Measurements from ENCODE around the gene ERC1.

ERC1 gene

GRCh38 chr12:1053690-1054089 lies 62.7 kb downstream of the ERC1 start:
- no peak overlapping the region for H3K4me2 ChIP-seq (ENCODE audit: low read depth, low read length)
- peaks cover 44% of the 10 kb centered on the region for H3K79me2 ChIP-seq (ENCODE audit: low read length)
- H3K9me2 ChIP-seq (replicated peaks; ENCODE audit: insufficient read depth, low read length), result no peaks in the 10 kb centered on the region
- no peaks in the 10 kb centered on the region for H4K20me1 ChIP-seq (ENCODE audit: insufficient read depth, low read length)
- H3F3A ChIP-seq (ENCODE audit: insufficient read depth, low read length), result no peaks in the 10 kb centered on the region
- no peak overlapping the region for H3K27ac ChIP-seq (ENCODE audit: low read length)
- no peaks in the 10 kb centered on the region for H3K9me3 ChIP-seq (replicated peaks; ENCODE audit: insufficient read depth, low read length)
- H2AFZ ChIP-seq (ENCODE audit: low read length), result no peak overlapping the region
- H3K4me3 ChIP-seq (ENCODE audit: low read length), result no peak overlapping the region
- H3K4me1 ChIP-seq (ENCODE audit: low read length), result no peaks in the 10 kb centered on the region
- no peak overlapping the region for H3K9ac ChIP-seq (ENCODE audit: low read length)
- H3K36me3 ChIP-seq (replicated peaks; ENCODE audit: insufficient read depth, low read length), result no peaks in the 10 kb centered on the region
- no peak for DNase-seq
- H3K27me3 ChIP-seq (replicated peaks; ENCODE audit: insufficient read depth, low read length), result no peaks in the 10 kb centered on the region
- no peak for TF ChIP-seq EZH2 (optimal IDR thresholded peaks at IDR 0.05; ENCODE audit: low read depth, low read length)
- no peak for TF ChIP-seq CTCF (IDR thresholded peaks at IDR 0.05; ENCODE audit: low read length)
- TF ChIP-seq EZH2phosphoT487 (IDR thresholded peaks at IDR 0.05; ENCODE audit: low read length), result no peak

DNA sequence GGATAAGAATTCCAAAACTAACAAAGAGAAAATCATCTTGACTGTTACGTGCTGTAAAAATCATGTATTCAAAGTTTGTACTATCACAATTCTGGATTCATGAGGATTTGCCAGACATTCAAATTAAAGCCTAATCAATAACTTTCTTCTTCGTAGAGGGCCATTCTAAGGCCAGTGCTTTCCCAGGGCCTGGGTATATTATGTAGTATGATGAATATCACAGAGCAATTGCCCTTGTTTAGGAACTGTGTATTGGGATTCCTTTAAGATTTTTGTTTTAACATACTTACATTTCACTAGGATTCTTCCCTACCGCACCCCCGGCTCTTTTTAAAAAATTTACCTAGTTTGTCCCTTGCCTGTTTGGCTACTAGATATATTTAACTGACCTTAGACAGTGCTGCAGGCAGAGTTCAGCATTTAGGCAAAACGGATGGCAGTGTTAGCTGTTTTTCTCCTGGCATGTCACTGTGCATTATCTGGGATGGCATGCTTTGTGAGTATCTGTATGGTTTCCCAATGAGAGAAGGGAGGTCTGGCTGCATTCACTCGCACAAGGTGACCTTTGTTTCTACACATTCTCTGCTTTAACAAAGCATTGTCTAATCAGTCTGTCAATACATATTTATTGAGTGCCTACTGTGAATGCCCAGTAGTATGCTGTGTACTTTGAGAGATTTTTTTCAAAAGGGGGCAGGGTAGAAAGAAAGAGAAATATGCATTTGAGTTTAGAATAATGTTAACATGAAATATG lies 63.3 kb downstream of the ERC1 start:
- Histone ChIP-seq H4K20me1 (ENCODE audit: insufficient read depth, low read length) (no peaks in the 10 kb centered on the region), H3K4me3 (ENCODE audit: low read length) (no peak overlapping the region), H3K4me1 (ENCODE audit: low read length) (no peaks in the 10 kb centered on the region), H3K9ac (ENCODE audit: low read length) (no peak overlapping the region), H3K9me2 (replicated peaks; ENCODE audit: insufficient read depth, low read length) (no peaks in the 10 kb centered on the region), H3K79me2 (ENCODE audit: low read length) (peaks cover 44% of the 10 kb centered on the region), H3K27me3 (replicated peaks; ENCODE audit: insufficient read depth, low read length) (no peaks in the 10 kb centered on the region), H3K4me2 (ENCODE audit: low read depth, low read length) (no peak overlapping the region), H3K36me3 (replicated peaks; ENCODE audit: insufficient read depth, low read length) (no peaks in the 10 kb centered on the region), H3F3A (ENCODE audit: insufficient read depth, low read length) (no peaks in the 10 kb centered on the region), H3K9me3 (replicated peaks; ENCODE audit: insufficient read depth, low read length) (no peaks in the 10 kb centered on the region), H3K27ac (ENCODE audit: low read length) (no peak overlapping the region), H2AFZ (ENCODE audit: low read length) (no peak overlapping the region)
- no peak for TF ChIP-seq EZH2 (optimal IDR thresholded peaks at IDR 0.05; ENCODE audit: low read depth, low read length)
- TF ChIP-seq CTCF (IDR thresholded peaks at IDR 0.05; ENCODE audit: low read length), result no peak
- TF ChIP-seq EZH2phosphoT487 (IDR thresholded peaks at IDR 0.05; ENCODE audit: low read length), result no peak
- no peak for DNase-seq

- Histone ChIP-seq H4K20me1 (ENCODE audit: insufficient read depth, low read length) (no peaks in the 10 kb centered on the region), H3K4me2 (ENCODE audit: low read depth, low read length) (no peak overlapping the region), H3K79me2 (ENCODE audit: low read length) (peaks cover 47% of the 10 kb centered on the region), H3K9me2 (replicated peaks; ENCODE audit: insufficient read depth, low read length) (no peaks in the 10 kb centered on the region), H3K9me3 (replicated peaks; ENCODE audit: insufficient read depth, low read length) (no peaks in the 10 kb centered on the region), H3K4me3 (ENCODE audit: low read length) (no peak overlapping the region), H3K36me3 (replicated peaks; ENCODE audit: insufficient read depth, low read length) (no peaks in the 10 kb centered on the region), H3K9ac (ENCODE audit: low read length) (no peak overlapping the region), H2AFZ (ENCODE audit: low read length) (no peak overlapping the region), H3F3A (ENCODE audit: insufficient read depth, low read length) (no peaks in the 10 kb centered on the region), H3K4me1 (ENCODE audit: low read length) (no peaks in the 10 kb centered on the region), H3K27me3 (replicated peaks; ENCODE audit: insufficient read depth, low read length) (no peaks in the 10 kb centered on the region), H3K27ac (ENCODE audit: low read length) (no peak overlapping the region)
- DNase-seq, result no peak
- no peak for TF ChIP-seq EZH2 (optimal IDR thresholded peaks at IDR 0.05; ENCODE audit: low read depth, low read length)
- TF ChIP-seq EZH2phosphoT487 (IDR thresholded peaks at IDR 0.05; ENCODE audit: low read length), result no peak
- no peak for TF ChIP-seq CTCF (IDR thresholded peaks at IDR 0.05; ENCODE audit: low read length)
Measured at GRCh38 chr12:1056390-1056789, 65.4 kb downstream of the ERC1 start.

Measured in MM.1S (cell line).